Measurements from ENCODE around the gene RWDD3.

DNA sequence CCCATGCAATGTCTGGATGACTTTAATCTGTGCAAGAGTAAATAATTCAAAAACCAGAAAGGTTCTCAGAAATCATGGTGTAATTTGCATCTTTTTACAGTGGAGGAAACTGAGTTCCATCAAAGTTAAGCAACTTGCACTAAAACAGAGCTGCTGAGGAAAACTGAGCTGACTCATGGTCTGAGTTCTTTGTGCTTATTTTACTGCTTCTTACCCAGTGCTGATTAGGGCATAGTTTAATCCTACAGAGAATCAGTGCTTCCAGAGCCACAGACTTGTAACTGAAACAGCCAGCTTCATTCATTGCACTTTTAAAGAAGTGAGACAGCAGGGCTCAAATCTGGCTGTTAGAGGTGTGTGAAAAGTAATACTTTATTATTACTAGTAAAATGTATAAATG lies 10.9 kb upstream of the RWDD3 start:
- TF ChIP-seq, protein P1, sequence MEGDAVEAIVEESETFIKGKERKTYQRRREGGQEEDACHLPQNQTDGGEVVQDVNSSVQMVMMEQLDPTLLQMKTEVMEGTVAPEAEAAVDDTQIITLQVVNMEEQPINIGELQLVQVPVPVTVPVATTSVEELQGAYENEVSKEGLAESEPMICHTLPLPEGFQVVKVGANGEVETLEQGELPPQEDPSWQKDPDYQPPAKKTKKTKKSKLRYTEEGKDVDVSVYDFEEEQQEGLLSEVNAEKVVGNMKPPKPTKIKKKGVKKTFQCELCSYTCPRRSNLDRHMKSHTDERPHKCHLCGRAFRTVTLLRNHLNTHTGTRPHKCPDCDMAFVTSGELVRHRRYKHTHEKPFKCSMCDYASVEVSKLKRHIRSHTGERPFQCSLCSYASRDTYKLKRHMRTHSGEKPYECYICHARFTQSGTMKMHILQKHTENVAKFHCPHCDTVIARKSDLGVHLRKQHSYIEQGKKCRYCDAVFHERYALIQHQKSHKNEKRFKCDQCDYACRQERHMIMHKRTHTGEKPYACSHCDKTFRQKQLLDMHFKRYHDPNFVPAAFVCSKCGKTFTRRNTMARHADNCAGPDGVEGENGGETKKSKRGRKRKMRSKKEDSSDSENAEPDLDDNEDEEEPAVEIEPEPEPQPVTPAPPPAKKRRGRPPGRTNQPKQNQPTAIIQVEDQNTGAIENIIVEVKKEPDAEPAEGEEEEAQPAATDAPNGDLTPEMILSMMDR (IDR thresholded peaks at IDR 0.05; ENCODE audit: low read depth, low read length, poor library complexity, severe bottlenecking), result no peak
- no peak for TF ChIP-seq EZH2phosphoT487 (IDR thresholded peaks at IDR 0.05; ENCODE audit: borderline replicate concordance, low read length)

All from DOHH2 (cell line).